Left renal cortex interstitium (tissue), 4 donors: ENCODE results near the gene OR52R1. TPM values are rescaled to one million over a fixed set of nuclear protein-coding genes. Genes with fewer than 3 reads are reported as not detected.

Source experiments
- polyA plus RNA-seq, 4 donors: library from polyadenylated mRNA; unstranded; fragments of 120-200 nt; gene quantifications; one replicate each; pipeline ENCODE4 v1.2.1, GENCODE V29; 2013; ENCODE audit not compliant: insufficient read length in 4 of 4

OR52R1 gene
- polyA plus RNA-seq, 4 donors, result not detected

Other genes with a start within 250 kb of the OR52R1 start
- gene OR52I2, start 222.6 kb downstream of the OR52R1 start, polyA plus RNA-seq, result not detected
- gene OR52I1, start 210.3 kb downstream of the OR52R1 start, polyA plus RNA-seq, result under 1 TPM in 2 of 4 donors, not detected in 2; 0.03 to 0.09 TPM
- gene TRIM68, start 196.1 kb downstream of the OR52R1 start, polyA plus RNA-seq, result 10 to 100 TPM; 19.7 to 25.3 (median 22.9) TPM
- gene OR51D1, start 166.9 kb downstream of the OR52R1 start, polyA plus RNA-seq, result not detected
- gene OR51E1, start 160.4 kb downstream of the OR52R1 start, polyA plus RNA-seq, result 1 to 10 TPM; 1.5 to 1.9 (median 1.7) TPM
- gene OR51E2, start 106.5 kb downstream of the OR52R1 start, polyA plus RNA-seq, result under 1 TPM; 0.65 to 0.82 (median 0.70) TPM
- under 1 TPM in 3 of 4 donors, not detected in 1; 0.25 to 0.65 (median 0.43) TPM for gene MMP26, start 99.6 kb downstream of the OR52R1 start, polyA plus RNA-seq
- gene OR51F1, start 34.4 kb downstream of the OR52R1 start, polyA plus RNA-seq, result not detected
- gene OR51F2, start 16.9 kb upstream of the OR52R1 start, polyA plus RNA-seq, result not detected
- gene OR51S1, start 44.8 kb upstream of the OR52R1 start, polyA plus RNA-seq, result not detected
- gene OR51T1, start 77.5 kb upstream of the OR52R1 start, polyA plus RNA-seq, result not detected
- gene OR51A7, start 99.4 kb upstream of the OR52R1 start, polyA plus RNA-seq, result not detected
- gene OR51G2, start 115.0 kb upstream of the OR52R1 start, polyA plus RNA-seq, result not detected
- gene OR51G1, start 120.0 kb upstream of the OR52R1 start, polyA plus RNA-seq, result not detected
- under 1 TPM in 1 of 4 donors, not detected in 3; 0.05 TPM for gene OR51A4, start 143.2 kb upstream of the OR52R1 start, polyA plus RNA-seq
- not detected for gene OR51A2, start 151.3 kb upstream of the OR52R1 start, polyA plus RNA-seq
- gene OR51L1, start 190.5 kb upstream of the OR52R1 start, polyA plus RNA-seq, result under 1 TPM; 0.03 to 0.24 (median 0.07) TPM
- not detected for gene OR52J3, start 242.1 kb upstream of the OR52R1 start, polyA plus RNA-seq